ENCODE data around the gene CLEC4G.

CLEC4G gene

GRCh38 chr19:7680606-7681339, 51.1 kb downstream of the CLEC4G start, which contains the start of gene TRAPPC5:
TRAPPC5 (plus strand) TSS chr19:7680833; CDS start chr19:7682254, 1,421 bp downstream.
- Histone ChIP-seq H3K9me3 (ENCODE audit: control insufficient read depth, insufficient read depth, low read length) (no peaks in the 10 kb centered on the region), H3K4me1 (ENCODE audit: control insufficient read depth, low read length) (peaks cover 53% of the 10 kb centered on the region), H3K79me2 (ENCODE audit: control insufficient read depth, low read length) (peaks cover 21% of the 10 kb centered on the region), H3K36me3 (ENCODE audit: control insufficient read depth, low read length) (peaks cover 17% of the 10 kb centered on the region), H3K4me3 (ENCODE audit: low read length) (peak within 1 kb of the TSS; percentile 97), H3K27ac (ENCODE audit: low read depth, low read length) (peak within 1 kb of the TSS; percentile 18), H3F3A (ENCODE audit: control insufficient read depth, insufficient read depth) (no peaks in the 10 kb centered on the region; the same call in 1 of the 2 replicates), H3K4me2 (ENCODE audit: low read length) (peak within 1 kb of the TSS; percentile 92), H4K20me1 (ENCODE audit: control insufficient read depth, insufficient read depth, low read depth, low read length) (no peaks in the 10 kb centered on the region; the same call in 1 of the 2 replicates), H3K9me2 (replicated peaks; ENCODE audit: control insufficient read depth, low read length) (no peaks in the 10 kb centered on the region), H3K27me3 (ENCODE audit: control insufficient read depth, low read length) (no peaks in the 10 kb centered on the region; the same call in 1 of the 2 replicates)
- TF ChIP-seq EZH2phosphoT487 (IDR thresholded peaks at IDR 0.05; ENCODE audit: borderline replicate concordance, low read length) (no peak), CTCF (IDR thresholded peaks at IDR 0.05; ENCODE audit: low read depth, low read length, poor library complexity, severe bottlenecking) (peak; percentile 91)

GRCh38 chr19:7679771-7680605, 51.9 kb downstream of the CLEC4G start:
- Histone ChIP-seq H3K4me3 (ENCODE audit: low read length) (peak overlapping the region; percentile 97), H3K9me3 (ENCODE audit: control insufficient read depth, insufficient read depth, low read length) (no peaks in the 10 kb centered on the region), H3K9me2 (replicated peaks; ENCODE audit: control insufficient read depth, low read length) (no peaks in the 10 kb centered on the region), H3K4me2 (ENCODE audit: low read length) (peak overlapping the region; percentile 92), H4K20me1 (ENCODE audit: control insufficient read depth, insufficient read depth, low read depth, low read length) (no peaks in the 10 kb centered on the region), H3K79me2 (ENCODE audit: control insufficient read depth, low read length) (peaks cover 21% of the 10 kb centered on the region), H3K27ac (ENCODE audit: low read depth, low read length) (no peak overlapping the region), H3K4me1 (ENCODE audit: control insufficient read depth, low read length) (peaks cover 61% of the 10 kb centered on the region), H3K27me3 (ENCODE audit: control insufficient read depth, low read length) (no peaks in the 10 kb centered on the region; the same call in 1 of the 2 replicates), H3F3A (ENCODE audit: control insufficient read depth, insufficient read depth) (no peaks in the 10 kb centered on the region; the same call in 1 of the 2 replicates), H3K36me3 (ENCODE audit: control insufficient read depth, low read length) (peaks cover 17% of the 10 kb centered on the region)
- TF ChIP-seq EZH2phosphoT487 (IDR thresholded peaks at IDR 0.05; ENCODE audit: borderline replicate concordance, low read length) (no peak), CTCF (IDR thresholded peaks at IDR 0.05; ENCODE audit: low read depth, low read length, poor library complexity, severe bottlenecking) (no peak)

GRCh38 chr19:7678971-7679751, 52.7 kb downstream of the CLEC4G start:
- Histone ChIP-seq H3K9me2 (replicated peaks; ENCODE audit: control insufficient read depth, low read length) (no peaks in the 10 kb centered on the region), H3K4me1 (ENCODE audit: control insufficient read depth, low read length) (peaks cover 66% of the 10 kb centered on the region), H3K9me3 (ENCODE audit: control insufficient read depth, insufficient read depth, low read length) (no peaks in the 10 kb centered on the region), H3K36me3 (ENCODE audit: control insufficient read depth, low read length) (peaks cover 17% of the 10 kb centered on the region), H3K4me3 (ENCODE audit: low read length) (peak overlapping the region; percentile 29), H3K27ac (ENCODE audit: low read depth, low read length) (no peak overlapping the region), H3K79me2 (ENCODE audit: control insufficient read depth, low read length) (peaks cover 21% of the 10 kb centered on the region), H3K4me2 (ENCODE audit: low read length) (peak overlapping the region; percentile 92), H3K27me3 (ENCODE audit: control insufficient read depth, low read length) (no peaks in the 10 kb centered on the region; the same call in 1 of the 2 replicates), H3F3A (ENCODE audit: control insufficient read depth, insufficient read depth) (no peaks in the 10 kb centered on the region; the same call in 1 of the 2 replicates), H4K20me1 (ENCODE audit: control insufficient read depth, insufficient read depth, low read depth, low read length) (no peaks in the 10 kb centered on the region)
- TF ChIP-seq CTCF (IDR thresholded peaks at IDR 0.05; ENCODE audit: low read depth, low read length, poor library complexity, severe bottlenecking): peak; percentile 68
- TF ChIP-seq EZH2phosphoT487 (IDR thresholded peaks at IDR 0.05; ENCODE audit: borderline replicate concordance, low read length): no peak
